H1 (cell line): ENCODE results near the gene PPP1R7. TPM values are rescaled to one million over a fixed set of nuclear protein-coding genes. Genes with fewer than 3 reads are reported as not detected.

Experiments used
- CTCF ChIA-PET: fragments of 300-600 bp; sonication (Branson Sonifier 250); formaldehyde crosslinking; loops from one replicate; lab custom pipeline; 2021; ENCODE audit not compliant: partially characterized antibody; lab: Charles Lee
- POLR2A ChIA-PET: fragments of 300-600 bp; sonication (Branson Sonifier 250); formaldehyde crosslinking; loops from one replicate; lab custom pipeline; 2021; ENCODE audit warnings: inconsistent platforms; ENCODE audit not compliant: partially characterized antibody; lab: Charles Lee
- DNase-seq, 2 experiments: peaks; one replicate each; pipeline versions ENCODE4 v3.0.0 to v3.0.0-alpha.2; 2010 to 2022; ENCODE audit warnings: low spot score in 2 of 2, low read depth in 1 of 2, mixed read lengths in 1 of 2
- FAIRE-seq: peaks from 2 replicates; lab custom pipeline; 2011; peaks lifted over from hg19 to GRCh38; lab: Jason Lieb, UNC
- H2AFZ ChIP-seq: 2 replicates; pipeline ENCODE4 v1.8.1; 2012; ENCODE audit warnings: low read length, inconsistent platforms
- H2AK5ac ChIP-seq: 2 replicates; pipeline ENCODE4 v1.6.1; 2013; ENCODE audit warnings: low read depth, low read length
- H2BK120ac ChIP-seq: replicated peaks from 2 replicates; pipeline ENCODE3; 2013; ENCODE audit warnings: low read depth, low read length, inconsistent platforms
- H2BK12ac ChIP-seq: 2 replicates; pipeline ENCODE4 v1.6.1; 2013; ENCODE audit warnings: low read depth, low read length
- H2BK15ac ChIP-seq: 2 replicates; pipeline ENCODE4 v1.6.1; 2013; ENCODE audit warnings: low read length
- H2BK20ac ChIP-seq: 2 replicates; pipeline ENCODE4 v1.6.1; 2013; ENCODE audit warnings: low read length
- H2BK5ac ChIP-seq: 2 replicates; pipeline ENCODE4 v1.6.1; 2013; ENCODE audit warnings: low read depth, low read length
- H3K14ac ChIP-seq: 2 replicates; pipeline ENCODE4 v1.6.1; 2013; ENCODE audit warnings: inconsistent platforms; ENCODE audit not compliant: insufficient read length
- H3K18ac ChIP-seq: 2 replicates; pipeline ENCODE4 v1.6.1; 2013; ENCODE audit warnings: low read length; ENCODE audit errors: extremely low read depth
- H3K23ac ChIP-seq: 2 replicates; pipeline ENCODE4 v1.6.1; 2013; ENCODE audit warnings: inconsistent platforms; ENCODE audit not compliant: insufficient read length
- H3K23me2 ChIP-seq: 2 replicates; pipeline ENCODE4 v1.6.1; 2013; ENCODE audit warnings: low read depth, low read length
- H3K27ac ChIP-seq: 2 replicates; pipeline ENCODE4 v1.6.1; 2011; ENCODE audit warnings: low read depth, low read length, inconsistent platforms
- H3K27me3 ChIP-seq, 4 experiments: replicated peaks in 1 of 4; 1 replicate in 1 of 4; 2 replicates in 3 of 4; pipeline versions ENCODE4 v1.6.1 to v1.8.1; 2011 to 2013; ENCODE audit warnings: low read length in 3 of 4, mild to moderate bottlenecking in 3 of 4, inconsistent platforms in 2 of 4, mixed read lengths in 2 of 4, moderate library complexity in 1 of 4; ENCODE audit not compliant: control insufficient read depth in 3 of 4, insufficient read depth in 3 of 4; ENCODE audit errors: extremely low read depth in 1 of 4
- H3K36me3 ChIP-seq, 4 experiments: 2 replicates each; pipeline versions ENCODE4 v1.6.1 to v1.8.1; 2011 to 2013; ENCODE audit warnings: mild to moderate bottlenecking in 4 of 4, low read length in 3 of 4, moderate library complexity in 2 of 4, control low read depth in 1 of 4, inconsistent platforms in 1 of 4; ENCODE audit not compliant: insufficient read depth in 4 of 4, control insufficient read depth in 2 of 4
- H3K4ac ChIP-seq: replicated peaks from 2 replicates; pipeline ENCODE3; 2013; ENCODE audit warnings: low read length, low read depth, mixed read lengths, inconsistent platforms; ENCODE audit not compliant: insufficient read length
- H3K4me1 ChIP-seq, 4 experiments: replicated peaks in 1 of 4; 1 replicate in 1 of 4; 2 replicates in 3 of 4; pipeline versions ENCODE4 v1.6.1 to v1.8.1; 2011 to 2013; ENCODE audit warnings: low read length in 3 of 4, inconsistent platforms in 2 of 4, mixed read lengths in 1 of 4; ENCODE audit not compliant: insufficient read depth in 4 of 4, control insufficient read depth in 3 of 4
- H3K4me2 ChIP-seq, 2 experiments: 2 replicates each; pipeline versions ENCODE4 v1.6.1 to v1.8.1; 2011 to 2013; ENCODE audit warnings: low read depth in 2 of 2, low read length in 2 of 2, control low read depth in 1 of 2, inconsistent platforms in 1 of 2, mild to moderate bottlenecking in 1 of 2; ENCODE audit not compliant: insufficient read depth in 1 of 2
- H3K4me3 ChIP-seq, 4 experiments: fragments of 200-600, 300-600 bp in 1 of 4; sonication (generic), shearing (Covaris generic), sonication (Bioruptor Twin) in 1 of 4; 2 replicates each; pipeline versions ENCODE4 v1.5.1 to v1.8.1; 2011 to 2016; ENCODE audit warnings: low read length in 4 of 4, low read depth in 3 of 4, control low read depth in 2 of 4, inconsistent platforms in 2 of 4, mild to moderate bottlenecking in 2 of 4, mixed read lengths in 1 of 4, moderate library complexity in 1 of 4; ENCODE audit not compliant: insufficient read depth in 2 of 4; ENCODE audit errors: extremely low read depth in 1 of 4
- H3K56ac ChIP-seq: replicated peaks from 2 replicates; pipeline ENCODE3; 2013; ENCODE audit warnings: low read depth, mild to moderate bottlenecking, mixed read lengths, low read length, inconsistent platforms; ENCODE audit not compliant: insufficient read length
- H3K79me1 ChIP-seq: 2 replicates; pipeline ENCODE4 v1.6.1; 2013; ENCODE audit warnings: low read depth, low read length, control low read depth
- H3K79me2 ChIP-seq, 2 experiments: 2 replicates each; pipeline versions ENCODE4 v1.6.1 to v1.8.1; 2012 to 2013; ENCODE audit warnings: low read length in 2 of 2, mild to moderate bottlenecking in 2 of 2, inconsistent platforms in 1 of 2; ENCODE audit not compliant: insufficient read depth in 2 of 2, control insufficient read depth in 1 of 2
- H3K9ac ChIP-seq, 4 experiments: replicated peaks in 1 of 4; 1 replicate in 1 of 4; 2 replicates in 3 of 4; pipeline versions ENCODE4 v1.6.1 to v1.8.1; 2011 to 2013; ENCODE audit warnings: low read depth in 3 of 4, low read length in 3 of 4, control low read depth in 2 of 4, mild to moderate bottlenecking in 2 of 4, moderate library complexity in 2 of 4, inconsistent platforms in 1 of 4; ENCODE audit errors: extremely low read depth in 1 of 4
- H3K9me3 ChIP-seq, 2 experiments: 2 replicates each; pipeline versions ENCODE4 v1.6.1 to v1.8.1; 2012 to 2013; ENCODE audit warnings: mild to moderate bottlenecking in 2 of 2, moderate library complexity in 2 of 2, control low read depth in 1 of 2, inconsistent platforms in 1 of 2, low read depth in 1 of 2, low read length in 1 of 2, mixed read lengths in 1 of 2; ENCODE audit not compliant: insufficient read depth in 2 of 2
- H4K20me1 ChIP-seq, 2 experiments: replicated peaks in 1 of 2; 2 replicates each; pipeline versions ENCODE3 to v1.8.1; 2011 to 2013; ENCODE audit warnings: inconsistent platforms in 2 of 2, low read length in 2 of 2, mild to moderate bottlenecking in 1 of 2; ENCODE audit not compliant: insufficient read depth in 2 of 2, control insufficient read depth in 1 of 2
- H4K5ac ChIP-seq: 2 replicates; pipeline ENCODE4 v1.6.1; 2013; ENCODE audit warnings: low read length, low read depth, mixed read lengths, inconsistent platforms; ENCODE audit not compliant: insufficient read length
- H4K8ac ChIP-seq: 2 replicates; pipeline ENCODE4 v1.8.0; 2013; ENCODE audit warnings: mild to moderate bottlenecking, moderate library complexity, low read length, inconsistent platforms; ENCODE audit not compliant: insufficient read depth; ENCODE audit errors: extremely low read depth
- H4K91ac ChIP-seq: replicated peaks from 2 replicates; pipeline ENCODE3; 2013; ENCODE audit warnings: low read length, mixed read lengths, inconsistent platforms; ENCODE audit not compliant: insufficient read length
- CBX8 ChIP-seq: fragments of 300-800, 300-1000 bp; sonication (generic); IDR thresholded peaks from 2 replicates; pipeline ENCODE4 v1.7.1; 2016; ENCODE audit warnings: low read depth, low read length, borderline replicate concordance
- HDAC6 ChIP-seq: IDR thresholded peaks from one replicate; pipeline ENCODE4 v1.7.1; 2012; ENCODE audit warnings: low read depth, mild to moderate bottlenecking, inconsistent platforms, low read length, moderate library complexity
- POLR2A ChIP-seq, 2 experiments: IDR thresholded peaks; 1 replicate in 1 of 2; 2 replicates in 1 of 2; pipeline ENCODE4 v1.6.1; 2011; ENCODE audit warnings: low read depth in 2 of 2, low read length in 2 of 2, mild to moderate bottlenecking in 2 of 2; ENCODE audit errors: control extremely low read depth in 1 of 2
- RFX5 ChIP-seq: IDR thresholded peaks from 2 replicates; pipeline ENCODE4 v1.6.1; 2011; ENCODE audit warnings: low read depth, low read length, improper control_type of control experiment, borderline replicate concordance
- SIX5 ChIP-seq: IDR thresholded peaks from 2 replicates; pipeline ENCODE4 v1.6.1; 2011; ENCODE audit warnings: mild to moderate bottlenecking, low read depth, low read length
- YY1 ChIP-seq: IDR thresholded peaks from 2 replicates; pipeline ENCODE4 v1.6.1; 2011; ENCODE audit warnings: low read depth, mild to moderate bottlenecking, low read length
- WGBS, 2 experiments: shearing (Covaris generic) in 1 of 2; methylation state at CpG; one replicate each; pipeline versions ENCODE4 v1.1.6 to v1.1.7; 2013 to 2015; ENCODE audit warnings: low lambda C conversion rate in 2 of 2, mixed read lengths in 2 of 2, inconsistent platforms in 1 of 2, low coverage in 1 of 2, missing lambda C conversion rate in 1 of 2; ENCODE audit not compliant: insufficient replicate concordance in 2 of 2, insufficient coverage in 1 of 2, insufficient read length in 1 of 2; ENCODE audit errors: extremely low coverage in 1 of 2, missing lambda C conversion rate in 1 of 2; 5-methylcytosine and 5-hydroxymethylcytosine counted together
- polyA plus RNA-seq, 7 experiments: library from polyadenylated mRNA; depleted of rRNA in 3 of 7; stranded (reverse) in 5 of 7; unstranded in 2 of 7; fragments of >200 nt in 5 of 7; fragments of 200-250 nt in 2 of 7; gene quantifications; 1 replicate in 5 of 7; 2 replicates in 1 of 7; 4 replicates in 1 of 7; pipeline versions ENCODE4 v1.2.1 to v1.2.3, GENCODE V29; 2011 to 2013; ENCODE audit warnings: missing spikeins in 2 of 7, mixed read lengths in 2 of 7
- total RNA-seq: library from RNA; stranded (reverse); fragmentation: NEBNext Ultra II Directional; extraction: Animal tissue kit (Norgen Biotek cat#: 25700); gene quantifications from 2 replicates; pipeline ENCODE4 v1.2.1, GENCODE V29; 2021

Gene PPP1R7
- total and polyA plus RNA-seq, 2 of the 8 experiments (the other 6 are each of a cell fraction or from before 2014, with no cell fraction given) = 22.2 to 64.0 TPM

- DNase-seq (no peak), FAIRE-seq (no peak)
- Histone ChIP-seq H4K91ac (no peak overlapping the region), H3K79me1 (peaks cover 3% of the 10 kb centered on the region; the same call in 1 of the 2 replicates), H3K14ac (no peak overlapping the region), H4K8ac (no peak overlapping the region), H3K23me2 (no peaks in the 10 kb centered on the region), H2AFZ (no peak overlapping the region), H3K27ac (no peak overlapping the region), H2BK12ac (no peak overlapping the region), H2BK5ac (no peak overlapping the region), H2BK15ac (no peak overlapping the region), H2BK120ac (no peak overlapping the region), H3K23ac (no peak overlapping the region), H4K20me1 (peaks cover 17 to 26% of the 10 kb centered on the region in 2 experiments), H2BK20ac (no peak overlapping the region), H3K18ac (no peak overlapping the region), H3K4me2 (no peak overlapping the region), H3K4me3 (no peak overlapping the region), H3K4me1 (no peaks in the 10 kb centered on the region; a peak in 1 of 7 replicates), H3K36me3 (peaks cover 11 to 27% (median 25%) of the 10 kb centered on the region in 4 experiments; a peak in 7 of 8 replicates), H4K5ac (no peak overlapping the region), H2AK5ac (no peak overlapping the region), H3K9ac (no peak overlapping the region), H3K9me3 (no peaks in the 10 kb centered on the region), H3K4ac (no peak overlapping the region), H3K79me2 (no peaks in the 10 kb centered on the region), H3K56ac (no peak overlapping the region), H3K27me3 (no peaks in the 10 kb centered on the region)
- POLR2A ChIA-PET = interaction anchor here (1.0 to 1.4 kb wide), 3 partner anchors 9 to 40 kb away, joined by 3 to 4 read pairs (median 3); no protein-coding TSS in a partner anchor
- CTCF ChIA-PET = interaction anchor here (1.1 kb wide), 1 partner anchor 84 kb away, joined by 4 read pairs; no protein-coding TSS in a partner anchor
- WGBS, 2 experiments = 88% methylated on average over 16 of the region's 16 CpGs; no CpG with 5 or more reads in 1 of the 2 experiments
- TF ChIP-seq YY1 (no peak), HDAC6 (no peak), SIX5 (no peak), CBX8 (no peak), POLR2A (IDR thresholded peaks at IDR 0.05; ENCODE audit: control extremely low read depth in 1 of 2, low read depth in 2 of 2, low read length in 2 of 2) (peak in 1 of 2 experiments; percentile 25; a peak in 1 of 3 replicates), RFX5 (no peak)
Measured at GRCh38 chr2:241225983-241226382, 75.7 kb downstream of the PPP1R7 start.
